ENCODE measurements around the gene TIMD4. TPM values are rescaled to one million over a fixed set of nuclear protein-coding genes. Genes with fewer than 3 reads are reported as not detected.

Gene TIMD4
- total and polyA plus RNA-seq, 2 of the 13 experiments (the other 11 are each of a cell fraction or from before 2014, with no cell fraction given), result 0.50 TPM; not detected in 1

GRCh38 chr5:156906807-156907206 lies 56.2 kb downstream of the TIMD4 start (continued):
- no peak for TF ChIP-seq RBFOX2 (IDR thresholded peaks at IDR 0.05; ENCODE audit: low read depth, low read length)

- no peak for FAIRE-seq
- no TSS peak for BruUV-seq (replicated peaks)
- in situ Hi-C loops (cut with HindIII; ENCODE audit: extremely low pct_ligation_motif_present, low pct_unique_long_range_greater_than_20kb), result no loop called here
- no peak overlapping the region for H3K4me3 ChIP-seq (replicated peaks in 1 of 3; ENCODE audit: insufficient read depth in 1 of 3, low read depth in 2 of 3, low read length in 3 of 3)
- DNase-seq (ENCODE audit: low spot score), result no peak
- 12% methylated on average over 6 of the region's 7 CpGs for WGBS (ENCODE audit: low lambda C conversion rate)
- no peak for TF ChIP-seq HNF4A (CRISPR knock-in tag; IDR thresholded peaks at IDR 0.05)
- no peak for TF ChIP-seq MLXIP (CRISPR knock-in tag; IDR thresholded peaks at IDR 0.05; ENCODE audit: borderline replicate concordance)
- TF ChIP-seq ZBTB10 (CRISPR knock-in tag; IDR thresholded peaks at IDR 0.05; ENCODE audit: borderline replicate concordance), result no peak
- no peak for TF ChIP-seq E2F2 (CRISPR knock-in tag; IDR thresholded peaks at IDR 0.05; ENCODE audit: borderline replicate concordance)
- no peak for TF ChIP-seq RFXAP (CRISPR knock-in tag; IDR thresholded peaks at IDR 0.05; ENCODE audit: borderline replicate concordance)
- no peak for TF ChIP-seq NFIB (CRISPR knock-in tag; IDR thresholded peaks at IDR 0.05; ENCODE audit: borderline replicate concordance)
- no peak for TF ChIP-seq ZNF704 (CRISPR knock-in tag; IDR thresholded peaks at IDR 0.05; ENCODE audit: borderline replicate concordance)
- TF ChIP-seq SCMH1 (CRISPR knock-in tag; IDR thresholded peaks at IDR 0.05; ENCODE audit: borderline replicate concordance), result no peak
- no peak for TF ChIP-seq CENPT (CRISPR knock-in tag; IDR thresholded peaks at IDR 0.05; ENCODE audit: low read depth)
- TF ChIP-seq MTA1 (CRISPR knock-in tag; IDR thresholded peaks at IDR 0.05; ENCODE audit: borderline replicate concordance), result no peak
- H3K4me1 ChIP-seq (ENCODE audit: insufficient read depth, low read length), result no peaks in the 10 kb centered on the region
- no peak for ATAC-seq
- CTCF ChIA-PET (ENCODE audit: low intra/inter-chr PET ratio, low total read pairs), result no interaction called here
- POLR2A ChIA-PET, result no interaction called here
- H3K27me3 ChIP-seq (ENCODE audit: control insufficient read depth in 1 of 2, insufficient read depth in 2 of 2, low read length in 2 of 2), result no peaks in the 10 kb centered on the region
- no peaks in the 10 kb centered on the region for H3K9me3 ChIP-seq (ENCODE audit: low read length)
- H3K79me2 ChIP-seq (ENCODE audit: insufficient read depth, low read length), result no peaks in the 10 kb centered on the region
- H3K27ac ChIP-seq (ENCODE audit: extremely low read length, insufficient read depth, low read length), result no peak overlapping the region
- no peaks in the 10 kb centered on the region for H3K36me3 ChIP-seq (replicated peaks in 1 of 2; ENCODE audit: control insufficient read depth in 1 of 2, insufficient read depth in 2 of 2, low read length in 2 of 2)
- no peaks in the 10 kb centered on the region for H4K20me1 ChIP-seq (ENCODE audit: insufficient read depth, low read length)
- H2AFZ ChIP-seq (ENCODE audit: low read length), result no peak overlapping the region
- H3K9ac ChIP-seq (ENCODE audit: insufficient read depth, low read depth, low read length), result no peak overlapping the region
- no peak overlapping the region for H3K4me2 ChIP-seq (ENCODE audit: low read depth, low read length)
- intact Hi-C loops (cut with micrococcal nuclease; ENCODE audit: unreplicated experiment), result no loop called here
Measured at GRCh38 chr5:156896546-156896945, 66.5 kb downstream of the TIMD4 start.
